WTC11 (cell line): ENCODE results near the gene CTIF. TPM values are rescaled to one million over a fixed set of nuclear protein-coding genes. Genes with fewer than 3 reads are reported as not detected.

Source experiments
- ATAC-seq: fragments of 200-7000 bp; cut with Tn5 transposase; 2 replicates; pipeline ENCODE4 v1.10.0; 2021; ENCODE audit warnings: mild to moderate bottlenecking, moderate library complexity
- CTCF ChIA-PET: fragments of 300-600 bp; sonication (Branson Sonifier 250); formaldehyde crosslinking; loops from one replicate; lab custom pipeline; 2021; ENCODE audit warnings: antibody characterized with exemption; lab: Charles Lee
- POLR2A ChIA-PET: fragments of 350-600 bp; sonication (Branson Sonifier 250); formaldehyde crosslinking; loops from one replicate; lab custom pipeline; 2021; ENCODE audit warnings: antibody characterized with exemption; lab: Charles Lee
- DNase-seq: peaks from one replicate; pipeline ENCODE4 v3.0.0; 2021; ENCODE audit warnings: low spot score
- H3K27ac Mint-ChIP-seq: 2 replicates; pipeline ENCODE4 v1.8.0; 2021; ENCODE audit warnings: mixed read lengths
- H3K27me3 Mint-ChIP-seq: 2 replicates; pipeline ENCODE4 v1.8.0; 2021; ENCODE audit warnings: low read depth, mild to moderate bottlenecking, moderate library complexity, mixed read lengths
- H3K36me3 Mint-ChIP-seq: 2 replicates; pipeline ENCODE4 v1.8.0; 2021; ENCODE audit warnings: mixed read lengths
- H3K4me1 Mint-ChIP-seq: 2 replicates; pipeline ENCODE4 v1.8.0; 2022; ENCODE audit warnings: mixed read lengths
- H3K4me3 Mint-ChIP-seq: 2 replicates; pipeline ENCODE4 v1.8.0; 2021; ENCODE audit warnings: mild to moderate bottlenecking, moderate library complexity, mixed read lengths
- H3K9me3 Mint-ChIP-seq: 2 replicates; pipeline ENCODE4 v1.8.0; 2021; ENCODE audit warnings: mixed read lengths
- ATF1 ChIP-seq: sonication (generic); formaldehyde crosslinking; IDR thresholded peaks from 2 replicates; pipeline ENCODE4 v1.8.1; 2023; ENCODE audit warnings: mild to moderate bottlenecking, moderate library complexity, missing genetic modification reagents
- ELF4 ChIP-seq: sonication (generic); formaldehyde crosslinking; IDR thresholded peaks from 2 replicates; pipeline ENCODE4 v1.8.1; 2022; ENCODE audit warnings: low read depth, mild to moderate bottlenecking, moderate library complexity, missing genetic modification reagents
- FOXK1 ChIP-seq: sonication (generic); formaldehyde crosslinking; IDR thresholded peaks from 2 replicates; pipeline ENCODE4 v1.8.0; 2022; ENCODE audit warnings: mild to moderate bottlenecking, moderate library complexity, missing genetic modification reagents
- GABPB1 ChIP-seq: sonication (generic); formaldehyde crosslinking; IDR thresholded peaks from 2 replicates; pipeline ENCODE4 v1.8.1; 2023; ENCODE audit warnings: mild to moderate bottlenecking, missing genetic modification reagents
- IRF2 ChIP-seq: sonication (generic); formaldehyde crosslinking; IDR thresholded peaks from 2 replicates; pipeline ENCODE4 v1.8.0; 2022; ENCODE audit warnings: low read depth, missing genetic modification reagents, borderline replicate concordance
- JUN ChIP-seq: sonication (generic); formaldehyde crosslinking; IDR thresholded peaks from 2 replicates; pipeline ENCODE4 v1.8.0; 2023; ENCODE audit warnings: mild to moderate bottlenecking, missing genetic modification reagents
- MYBL2 ChIP-seq: sonication (generic); formaldehyde crosslinking; IDR thresholded peaks from 2 replicates; pipeline ENCODE4 v1.8.1; 2023; ENCODE audit warnings: mild to moderate bottlenecking, moderate library complexity, missing genetic modification reagents
- NFATC4 ChIP-seq: fragments of 250-450 bp; sonication (Bioruptor Pico); IDR thresholded peaks from 2 replicates; pipeline ENCODE4 v1.9.0; 2021; ENCODE audit warnings: mild to moderate bottlenecking
- NFE2L1 ChIP-seq: sonication (generic); formaldehyde crosslinking; IDR thresholded peaks from 2 replicates; pipeline ENCODE4 v1.8.1; 2023; ENCODE audit warnings: missing genetic modification reagents
- PRRX2 ChIP-seq: fragments of 250-450 bp; sonication (Bioruptor Pico); IDR thresholded peaks from 2 replicates; pipeline ENCODE4 v1.8.0; 2021; ENCODE audit warnings: mild to moderate bottlenecking
- RELA ChIP-seq: sonication (generic); formaldehyde crosslinking; IDR thresholded peaks from 2 replicates; pipeline ENCODE4 v1.8.1; 2022; ENCODE audit warnings: missing genetic modification reagents, mild to moderate bottlenecking, borderline replicate concordance
- RORB ChIP-seq: fragments of 250-450 bp; sonication (Bioruptor Pico); IDR thresholded peaks from 2 replicates; pipeline ENCODE4 v1.9.0; 2021; ENCODE audit warnings: mild to moderate bottlenecking
- TEAD1 ChIP-seq: sonication (generic); formaldehyde crosslinking; IDR thresholded peaks from 2 replicates; pipeline ENCODE4 v1.8.0; 2022; ENCODE audit warnings: mild to moderate bottlenecking, missing genetic modification reagents
- ZNF121 ChIP-seq: sonication (generic); formaldehyde crosslinking; IDR thresholded peaks from 2 replicates; pipeline ENCODE4 v1.8.0; 2023; ENCODE audit warnings: missing genetic modification reagents
- ZNF138 ChIP-seq: sonication (generic); formaldehyde crosslinking; conservative IDR thresholded peaks from 2 replicates; pipeline ENCODE4 v1.8.1; 2022; ENCODE audit warnings: mild to moderate bottlenecking, moderate library complexity, missing genetic modification reagents
- ZNF263 ChIP-seq: sonication (generic); formaldehyde crosslinking; IDR thresholded peaks from 2 replicates; pipeline ENCODE4 v1.8.1; 2022; ENCODE audit warnings: low read depth, mild to moderate bottlenecking, moderate library complexity, missing genetic modification reagents
- ZNF396 ChIP-seq: fragments of 250-450 bp; sonication (Bioruptor Pico); IDR thresholded peaks from 2 replicates; pipeline ENCODE4 v1.8.0; 2021; ENCODE audit warnings: mild to moderate bottlenecking, moderate library complexity, borderline replicate concordance
- ZNF671 ChIP-seq: fragments of 250-450 bp; sonication (Bioruptor Pico); IDR thresholded peaks from 2 replicates; pipeline ENCODE4 v1.8.0; 2021; ENCODE audit warnings: mild to moderate bottlenecking
- total RNA-seq: library from RNA; stranded (reverse); gene quantifications from 3 replicates; pipeline ENCODE4 v1.2.3, GENCODE V29; 2021
- TF ChIP-seq, protein P1 (sequence below): sonication (generic); formaldehyde crosslinking; IDR thresholded peaks from 2 replicates; pipeline ENCODE4 v1.8.1; 2023; ENCODE audit warnings: mild to moderate bottlenecking, missing genetic modification reagents
- TF ChIP-seq, protein P2 (sequence below): sonication (generic); formaldehyde crosslinking; IDR thresholded peaks from 2 replicates; pipeline ENCODE4 v1.8.1; 2022; ENCODE audit warnings: low read depth, mild to moderate bottlenecking, moderate library complexity, missing genetic modification reagents, borderline replicate concordance
- TF ChIP-seq, protein P3 (sequence below): sonication (generic); formaldehyde crosslinking; IDR thresholded peaks from 2 replicates; pipeline ENCODE4 v1.8.0; 2022; ENCODE audit warnings: mild to moderate bottlenecking, missing genetic modification reagents
- TF ChIP-seq, protein P4 (sequence below): sonication (generic); formaldehyde crosslinking; IDR thresholded peaks from 2 replicates; pipeline ENCODE4 v1.8.0; 2023; ENCODE audit warnings: missing genetic modification reagents, mild to moderate bottlenecking, borderline replicate concordance
- TF ChIP-seq, protein P5 (sequence below): fragments of 250-450 bp; sonication (Bioruptor Pico); IDR thresholded peaks from 2 replicates; pipeline ENCODE4 v1.9.0; 2021; ENCODE audit warnings: mild to moderate bottlenecking

The CTIF gene
- total RNA-seq, 1 experiment from 2014 or later, result 28.5 TPM

DNA sequence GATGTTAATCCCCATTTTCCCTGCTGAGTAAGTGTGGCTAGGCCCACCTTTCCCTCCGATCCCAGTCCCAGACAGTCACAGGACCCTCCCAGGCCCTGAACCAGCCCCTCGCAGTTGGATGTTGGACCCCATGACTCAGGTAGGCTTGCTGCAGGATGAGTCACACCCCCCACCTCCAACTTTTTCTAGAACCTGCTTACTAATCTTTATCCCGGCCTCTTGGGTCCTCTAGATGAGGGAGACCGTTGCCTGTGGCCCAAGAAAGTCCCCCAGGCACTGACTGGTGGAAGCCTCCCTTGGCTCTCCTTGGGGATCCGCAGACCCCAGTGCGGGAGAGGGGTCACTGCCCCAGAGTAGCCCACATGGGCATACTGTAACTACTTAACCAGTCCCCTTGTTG, 313.5 kb downstream of the CTIF start (continued):
- TF ChIP-seq, protein P1, sequence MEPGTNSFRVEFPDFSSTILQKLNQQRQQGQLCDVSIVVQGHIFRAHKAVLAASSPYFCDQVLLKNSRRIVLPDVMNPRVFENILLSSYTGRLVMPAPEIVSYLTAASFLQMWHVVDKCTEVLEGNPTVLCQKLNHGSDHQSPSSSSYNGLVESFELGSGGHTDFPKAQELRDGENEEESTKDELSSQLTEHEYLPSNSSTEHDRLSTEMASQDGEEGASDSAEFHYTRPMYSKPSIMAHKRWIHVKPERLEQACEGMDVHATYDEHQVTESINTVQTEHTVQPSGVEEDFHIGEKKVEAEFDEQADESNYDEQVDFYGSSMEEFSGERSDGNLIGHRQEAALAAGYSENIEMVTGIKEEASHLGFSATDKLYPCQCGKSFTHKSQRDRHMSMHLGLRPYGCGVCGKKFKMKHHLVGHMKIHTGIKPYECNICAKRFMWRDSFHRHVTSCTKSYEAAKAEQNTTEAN (CRISPR knock-in tag), result no peak
- TF ChIP-seq RORB (no peak), ZNF138 (no peak), IRF2 (CRISPR knock-in tag) (no peak), NFE2L1 (CRISPR knock-in tag) (no peak), NFATC4 (CRISPR knock-in tag) (no peak), ELF4 (no peak), TEAD1 (CRISPR knock-in tag) (no peak)
- TF ChIP-seq, protein P2, sequence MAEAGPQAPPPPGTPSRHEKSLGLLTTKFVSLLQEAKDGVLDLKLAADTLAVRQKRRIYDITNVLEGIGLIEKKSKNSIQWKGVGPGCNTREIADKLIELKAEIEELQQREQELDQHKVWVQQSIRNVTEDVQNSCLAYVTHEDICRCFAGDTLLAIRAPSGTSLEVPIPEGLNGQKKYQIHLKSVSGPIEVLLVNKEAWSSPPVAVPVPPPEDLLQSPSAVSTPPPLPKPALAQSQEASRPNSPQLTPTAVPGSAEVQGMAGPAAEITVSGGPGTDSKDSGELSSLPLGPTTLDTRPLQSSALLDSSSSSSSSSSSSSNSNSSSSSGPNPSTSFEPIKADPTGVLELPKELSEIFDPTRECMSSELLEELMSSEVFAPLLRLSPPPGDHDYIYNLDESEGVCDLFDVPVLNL (CRISPR knock-in tag), result no peak
- TF ChIP-seq, protein P3, sequence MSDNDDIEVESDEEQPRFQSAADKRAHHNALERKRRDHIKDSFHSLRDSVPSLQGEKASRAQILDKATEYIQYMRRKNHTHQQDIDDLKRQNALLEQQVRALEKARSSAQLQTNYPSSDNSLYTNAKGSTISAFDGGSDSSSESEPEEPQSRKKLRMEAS (CRISPR knock-in tag), result no peak

DNA sequence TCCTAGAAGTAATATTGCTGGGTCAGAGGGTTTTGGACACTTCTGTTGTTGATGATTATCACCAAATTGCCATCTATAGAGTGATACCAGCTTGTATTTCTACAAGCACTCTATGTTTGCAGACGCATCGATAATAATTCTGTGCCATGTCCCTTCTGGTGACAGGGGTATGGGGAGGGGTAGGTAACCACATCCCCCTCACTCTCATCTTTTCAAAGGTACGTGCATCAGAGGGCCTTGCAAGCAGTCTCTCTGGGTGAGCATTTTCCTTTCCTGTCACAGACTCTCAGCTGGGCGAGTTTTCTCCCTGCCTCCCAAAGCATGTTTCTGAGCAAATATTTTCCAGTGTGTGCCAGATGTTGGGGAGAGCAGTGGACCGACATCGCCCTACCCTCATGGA, 314.0 kb downstream of the CTIF start:
- H3K36me3 Mint-ChIP-seq, result no peaks in the 10 kb centered on the region; the same call in 1 of the 2 replicates
- ChIA-PET POLR2A (no interaction called here), CTCF (no interaction called here)
- H3K27ac Mint-ChIP-seq, result no peak overlapping the region
- no peaks in the 10 kb centered on the region for H3K27me3 Mint-ChIP-seq
- TF ChIP-seq RELA (CRISPR knock-in tag) (no peak), ZNF396 (CRISPR knock-in tag) (no peak), JUN (no peak), RORB (no peak), ZNF138 (no peak), ZNF671 (CRISPR knock-in tag) (no peak), MYBL2 (CRISPR knock-in tag) (no peak), GABPB1 (no peak), ATF1 (no peak), ZNF121 (CRISPR knock-in tag) (no peak), ZNF263 (CRISPR knock-in tag) (no peak), FOXK1 (CRISPR knock-in tag) (no peak), PRRX2 (CRISPR knock-in tag) (no peak)
- TF ChIP-seq, protein P2 (CRISPR knock-in tag), result no peak
- TF ChIP-seq, protein P4, sequence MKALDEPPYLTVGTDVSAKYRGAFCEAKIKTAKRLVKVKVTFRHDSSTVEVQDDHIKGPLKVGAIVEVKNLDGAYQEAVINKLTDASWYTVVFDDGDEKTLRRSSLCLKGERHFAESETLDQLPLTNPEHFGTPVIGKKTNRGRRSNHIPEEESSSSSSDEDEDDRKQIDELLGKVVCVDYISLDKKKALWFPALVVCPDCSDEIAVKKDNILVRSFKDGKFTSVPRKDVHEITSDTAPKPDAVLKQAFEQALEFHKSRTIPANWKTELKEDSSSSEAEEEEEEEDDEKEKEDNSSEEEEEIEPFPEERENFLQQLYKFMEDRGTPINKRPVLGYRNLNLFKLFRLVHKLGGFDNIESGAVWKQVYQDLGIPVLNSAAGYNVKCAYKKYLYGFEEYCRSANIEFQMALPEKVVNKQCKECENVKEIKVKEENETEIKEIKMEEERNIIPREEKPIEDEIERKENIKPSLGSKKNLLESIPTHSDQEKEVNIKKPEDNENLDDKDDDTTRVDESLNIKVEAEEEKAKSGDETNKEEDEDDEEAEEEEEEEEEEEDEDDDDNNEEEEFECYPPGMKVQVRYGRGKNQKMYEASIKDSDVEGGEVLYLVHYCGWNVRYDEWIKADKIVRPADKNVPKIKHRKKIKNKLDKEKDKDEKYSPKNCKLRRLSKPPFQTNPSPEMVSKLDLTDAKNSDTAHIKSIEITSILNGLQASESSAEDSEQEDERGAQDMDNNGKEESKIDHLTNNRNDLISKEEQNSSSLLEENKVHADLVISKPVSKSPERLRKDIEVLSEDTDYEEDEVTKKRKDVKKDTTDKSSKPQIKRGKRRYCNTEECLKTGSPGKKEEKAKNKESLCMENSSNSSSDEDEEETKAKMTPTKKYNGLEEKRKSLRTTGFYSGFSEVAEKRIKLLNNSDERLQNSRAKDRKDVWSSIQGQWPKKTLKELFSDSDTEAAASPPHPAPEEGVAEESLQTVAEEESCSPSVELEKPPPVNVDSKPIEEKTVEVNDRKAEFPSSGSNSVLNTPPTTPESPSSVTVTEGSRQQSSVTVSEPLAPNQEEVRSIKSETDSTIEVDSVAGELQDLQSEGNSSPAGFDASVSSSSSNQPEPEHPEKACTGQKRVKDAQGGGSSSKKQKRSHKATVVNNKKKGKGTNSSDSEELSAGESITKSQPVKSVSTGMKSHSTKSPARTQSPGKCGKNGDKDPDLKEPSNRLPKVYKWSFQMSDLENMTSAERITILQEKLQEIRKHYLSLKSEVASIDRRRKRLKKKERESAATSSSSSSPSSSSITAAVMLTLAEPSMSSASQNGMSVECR (CRISPR knock-in tag), result no peak
- TF ChIP-seq, protein P5, sequence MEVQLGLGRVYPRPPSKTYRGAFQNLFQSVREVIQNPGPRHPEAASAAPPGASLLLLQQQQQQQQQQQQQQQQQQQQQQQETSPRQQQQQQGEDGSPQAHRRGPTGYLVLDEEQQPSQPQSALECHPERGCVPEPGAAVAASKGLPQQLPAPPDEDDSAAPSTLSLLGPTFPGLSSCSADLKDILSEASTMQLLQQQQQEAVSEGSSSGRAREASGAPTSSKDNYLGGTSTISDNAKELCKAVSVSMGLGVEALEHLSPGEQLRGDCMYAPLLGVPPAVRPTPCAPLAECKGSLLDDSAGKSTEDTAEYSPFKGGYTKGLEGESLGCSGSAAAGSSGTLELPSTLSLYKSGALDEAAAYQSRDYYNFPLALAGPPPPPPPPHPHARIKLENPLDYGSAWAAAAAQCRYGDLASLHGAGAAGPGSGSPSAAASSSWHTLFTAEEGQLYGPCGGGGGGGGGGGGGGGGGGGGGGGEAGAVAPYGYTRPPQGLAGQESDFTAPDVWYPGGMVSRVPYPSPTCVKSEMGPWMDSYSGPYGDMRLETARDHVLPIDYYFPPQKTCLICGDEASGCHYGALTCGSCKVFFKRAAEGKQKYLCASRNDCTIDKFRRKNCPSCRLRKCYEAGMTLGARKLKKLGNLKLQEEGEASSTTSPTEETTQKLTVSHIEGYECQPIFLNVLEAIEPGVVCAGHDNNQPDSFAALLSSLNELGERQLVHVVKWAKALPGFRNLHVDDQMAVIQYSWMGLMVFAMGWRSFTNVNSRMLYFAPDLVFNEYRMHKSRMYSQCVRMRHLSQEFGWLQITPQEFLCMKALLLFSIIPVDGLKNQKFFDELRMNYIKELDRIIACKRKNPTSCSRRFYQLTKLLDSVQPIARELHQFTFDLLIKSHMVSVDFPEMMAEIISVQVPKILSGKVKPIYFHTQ (CRISPR knock-in tag), result no peak
- H3K4me1 Mint-ChIP-seq, result peaks cover 44% of the 10 kb centered on the region
- no peak overlapping the region for H3K4me3 Mint-ChIP-seq
- DNase-seq (no peak), ATAC-seq (no peak)
- no peaks in the 10 kb centered on the region for H3K9me3 Mint-ChIP-seq
